GM23338 (cell line): ENCODE measurements around the gene RPL36A. TPM values are rescaled to one million over a fixed set of nuclear protein-coding genes. Genes with fewer than 3 reads are reported as not detected.

Experiments used
- ATAC-seq: fragments of 200-7000 bp; cut with Tn5 transposase; 3 replicates; pipeline ENCODE4 v1.9.1; 2020
- DNase-seq: peaks from one replicate; pipeline ENCODE4 v3.0.0-alpha.2; 2015; ENCODE audit warnings: low spot score
- H2AFZ ChIP-seq: fragments of 200-600 bp; sonication (generic); 2 replicates; pipeline ENCODE4 v1.8.0; 2016; ENCODE audit warnings: antibody characterized with exemption, mild to moderate bottlenecking, moderate library complexity
- H3F3A ChIP-seq: fragments of 200-600 bp; sonication (generic); replicated peaks from 2 replicates; pipeline ENCODE4 v1.8.0; 2017; ENCODE audit warnings: antibody characterized with exemption, mixed run types, low read depth
- H3K27ac ChIP-seq: fragments of 200-600 bp; sonication (generic); 2 replicates; pipeline ENCODE4 v1.6.1; 2016; ENCODE audit warnings: low read depth
- H3K27me3 ChIP-seq: fragments of 200-600 bp; sonication (generic); 2 replicates; pipeline ENCODE4 v1.8.0; 2016; ENCODE audit warnings: mild to moderate bottlenecking, mixed run types, moderate library complexity; ENCODE audit not compliant: insufficient read depth
- H3K36me3 ChIP-seq: fragments of 200-600 bp; sonication (generic); 2 replicates; pipeline ENCODE4 v1.8.0; 2016; ENCODE audit warnings: mild to moderate bottlenecking; ENCODE audit not compliant: insufficient read depth
- H3K4me1 ChIP-seq: fragments of 200-600 bp; sonication (generic); 2 replicates; pipeline ENCODE4 v1.8.0; 2016; ENCODE audit warnings: mild to moderate bottlenecking, moderate library complexity; ENCODE audit not compliant: insufficient read depth
- H3K4me2 ChIP-seq: fragments of 200-600 bp; sonication (generic); 2 replicates; pipeline ENCODE4 v1.7.1; 2017; ENCODE audit warnings: mixed run types
- H3K4me3 ChIP-seq: fragments of 200-600 bp; sonication (generic); 2 replicates; pipeline ENCODE4 v1.6.1; 2016; ENCODE audit warnings: mixed run types
- H3K79me2 ChIP-seq: fragments of 200-600 bp; sonication (generic); replicated peaks from 2 replicates; pipeline ENCODE4 v1.8.0; 2017; ENCODE audit warnings: mild to moderate bottlenecking; ENCODE audit not compliant: insufficient read depth
- H3K9me2 ChIP-seq: fragments of 200-600 bp; sonication (generic); 2 replicates; pipeline ENCODE4 v1.8.0; 2017; ENCODE audit not compliant: insufficient read depth
- H4K20me1 ChIP-seq: fragments of 200-600 bp; sonication (generic); replicated peaks from 2 replicates; pipeline ENCODE4 v1.8.0; 2017; ENCODE audit warnings: mild to moderate bottlenecking; ENCODE audit not compliant: insufficient read depth
- H3K27ac Mint-ChIP-seq: 2 replicates; pipeline ENCODE4 v1.8.0; 2020; ENCODE audit warnings: inconsistent platforms, mild to moderate bottlenecking, moderate library complexity, mixed read lengths
- H3K27me3 Mint-ChIP-seq: 3 replicates; pipeline ENCODE4 v1.8.0; 2022; ENCODE audit warnings: low read depth, mild to moderate bottlenecking, moderate library complexity, mixed read lengths, inconsistent platforms; ENCODE audit not compliant: insufficient read depth, poor library complexity
- H3K36me3 Mint-ChIP-seq: 3 replicates; pipeline ENCODE4 v1.8.0; 2021; ENCODE audit warnings: low read depth, mild to moderate bottlenecking, inconsistent platforms, moderate library complexity, mixed read lengths
- H3K4me1 Mint-ChIP-seq: 3 replicates; pipeline ENCODE4 v1.8.0; 2020; ENCODE audit warnings: mild to moderate bottlenecking, inconsistent platforms, mixed read lengths
- H3K4me3 Mint-ChIP-seq: 3 replicates; pipeline ENCODE4 v1.8.0; 2021; ENCODE audit warnings: moderate library complexity, mild to moderate bottlenecking, inconsistent platforms, mixed read lengths
- H3K9me3 Mint-ChIP-seq: 3 replicates; pipeline ENCODE4 v1.8.0; 2020; ENCODE audit warnings: moderate library complexity, mild to moderate bottlenecking, inconsistent platforms, mixed read lengths
- JUNB ChIP-seq: IDR thresholded peaks from one replicate; pipeline ENCODE4 v1.6.1; 2016; ENCODE audit warnings: antibody characterized with exemption; ENCODE audit not compliant: unreplicated experiment
- NANOG ChIP-seq: IDR thresholded peaks from 2 replicates; pipeline ENCODE4 v1.6.1; 2016; ENCODE audit warnings: antibody characterized with exemption, borderline replicate concordance
- POLR2AphosphoS5 ChIP-seq: IDR thresholded peaks from 2 replicates; pipeline ENCODE4 v1.6.1; 2016; ENCODE audit warnings: antibody characterized with exemption, low read depth
- STAT1 ChIP-seq: IDR thresholded peaks from one replicate; pipeline ENCODE4 v1.6.1; 2016; ENCODE audit warnings: antibody characterized with exemption; ENCODE audit not compliant: unreplicated experiment
- ZNF114 ChIP-seq: fragments of 250-450 bp; sonication (Bioruptor Pico); IDR thresholded peaks from 2 replicates; pipeline ENCODE4 v1.5.0; 2020; ENCODE audit warnings: mild to moderate bottlenecking, moderate library complexity
- ZNF331 ChIP-seq: fragments of 250-450 bp; sonication (Bioruptor Pico); IDR thresholded peaks from 2 replicates; pipeline ENCODE4 v1.5.0; 2020; ENCODE audit warnings: low read depth, mild to moderate bottlenecking, moderate library complexity
- ZNF462 ChIP-seq: fragments of 250-450 bp; sonication (Bioruptor Pico); IDR thresholded peaks from 2 replicates; pipeline ENCODE4 v1.5.0; 2020; ENCODE audit warnings: mild to moderate bottlenecking, moderate library complexity
- polyA plus RNA-seq: library from polyadenylated mRNA; unstranded; fragments of >200 nt; fragmentation: Nextera tagmentation; extraction: Ambion mirVana; gene quantifications from 2 replicates; pipeline ENCODE4 v1.2.1, GENCODE V29; 2016
- total RNA-seq: library from RNA; depleted of rRNA; stranded (reverse); fragments of >200 nt; shearing (Covaris generic); gene quantifications from 2 replicates; pipeline ENCODE4 v1.2.3, GENCODE V29; 2014
- TF ChIP-seq, protein P1 (sequence below): IDR thresholded peaks from 2 replicates; pipeline ENCODE4 v1.6.1; 2016; ENCODE audit warnings: antibody characterized with exemption
- TF ChIP-seq, protein P2 (sequence below): IDR thresholded peaks from one replicate; pipeline ENCODE4 v1.6.1; 2018; ENCODE audit warnings: antibody characterized with exemption; ENCODE audit not compliant: unreplicated experiment
- TF ChIP-seq, protein P3 (sequence below), 2 experiments: fragments of 200-600 bp in 1 of 2; sonication (generic) in 1 of 2; conservative IDR thresholded peaks; 2 replicates each; pipeline versions ENCODE4 v1.5.1 to v1.6.1; 2016 to 2017; ENCODE audit warnings: antibody characterized with exemption in 2 of 2, low read depth in 2 of 2, mild to moderate bottlenecking in 2 of 2, moderate library complexity in 1 of 2

Gene RPL36A
- total and polyA plus RNA-seq, 2 experiments from 2014 or later = 901 to 1,348 TPM

- TF ChIP-seq ZNF462 (CRISPR knock-in tag) = no peak
- TF ChIP-seq STAT1 = no peak
- TF ChIP-seq, protein P1, sequence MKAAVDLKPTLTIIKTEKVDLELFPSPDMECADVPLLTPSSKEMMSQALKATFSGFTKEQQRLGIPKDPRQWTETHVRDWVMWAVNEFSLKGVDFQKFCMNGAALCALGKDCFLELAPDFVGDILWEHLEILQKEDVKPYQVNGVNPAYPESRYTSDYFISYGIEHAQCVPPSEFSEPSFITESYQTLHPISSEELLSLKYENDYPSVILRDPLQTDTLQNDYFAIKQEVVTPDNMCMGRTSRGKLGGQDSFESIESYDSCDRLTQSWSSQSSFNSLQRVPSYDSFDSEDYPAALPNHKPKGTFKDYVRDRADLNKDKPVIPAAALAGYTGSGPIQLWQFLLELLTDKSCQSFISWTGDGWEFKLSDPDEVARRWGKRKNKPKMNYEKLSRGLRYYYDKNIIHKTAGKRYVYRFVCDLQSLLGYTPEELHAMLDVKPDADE = no peak
- no peak for TF ChIP-seq NANOG
- TF ChIP-seq, protein P2, sequence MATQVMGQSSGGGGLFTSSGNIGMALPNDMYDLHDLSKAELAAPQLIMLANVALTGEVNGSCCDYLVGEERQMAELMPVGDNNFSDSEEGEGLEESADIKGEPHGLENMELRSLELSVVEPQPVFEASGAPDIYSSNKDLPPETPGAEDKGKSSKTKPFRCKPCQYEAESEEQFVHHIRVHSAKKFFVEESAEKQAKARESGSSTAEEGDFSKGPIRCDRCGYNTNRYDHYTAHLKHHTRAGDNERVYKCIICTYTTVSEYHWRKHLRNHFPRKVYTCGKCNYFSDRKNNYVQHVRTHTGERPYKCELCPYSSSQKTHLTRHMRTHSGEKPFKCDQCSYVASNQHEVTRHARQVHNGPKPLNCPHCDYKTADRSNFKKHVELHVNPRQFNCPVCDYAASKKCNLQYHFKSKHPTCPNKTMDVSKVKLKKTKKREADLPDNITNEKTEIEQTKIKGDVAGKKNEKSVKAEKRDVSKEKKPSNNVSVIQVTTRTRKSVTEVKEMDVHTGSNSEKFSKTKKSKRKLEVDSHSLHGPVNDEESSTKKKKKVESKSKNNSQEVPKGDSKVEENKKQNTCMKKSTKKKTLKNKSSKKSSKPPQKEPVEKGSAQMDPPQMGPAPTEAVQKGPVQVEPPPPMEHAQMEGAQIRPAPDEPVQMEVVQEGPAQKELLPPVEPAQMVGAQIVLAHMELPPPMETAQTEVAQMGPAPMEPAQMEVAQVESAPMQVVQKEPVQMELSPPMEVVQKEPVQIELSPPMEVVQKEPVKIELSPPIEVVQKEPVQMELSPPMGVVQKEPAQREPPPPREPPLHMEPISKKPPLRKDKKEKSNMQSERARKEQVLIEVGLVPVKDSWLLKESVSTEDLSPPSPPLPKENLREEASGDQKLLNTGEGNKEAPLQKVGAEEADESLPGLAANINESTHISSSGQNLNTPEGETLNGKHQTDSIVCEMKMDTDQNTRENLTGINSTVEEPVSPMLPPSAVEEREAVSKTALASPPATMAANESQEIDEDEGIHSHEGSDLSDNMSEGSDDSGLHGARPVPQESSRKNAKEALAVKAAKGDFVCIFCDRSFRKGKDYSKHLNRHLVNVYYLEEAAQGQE = no peak
- TF ChIP-seq JUNB = no peak
- no peak for TF ChIP-seq ZNF114 (CRISPR knock-in tag)
- no peak for TF ChIP-seq ZNF331
- no peak for TF ChIP-seq POLR2AphosphoS5
- TF ChIP-seq, protein P3, sequence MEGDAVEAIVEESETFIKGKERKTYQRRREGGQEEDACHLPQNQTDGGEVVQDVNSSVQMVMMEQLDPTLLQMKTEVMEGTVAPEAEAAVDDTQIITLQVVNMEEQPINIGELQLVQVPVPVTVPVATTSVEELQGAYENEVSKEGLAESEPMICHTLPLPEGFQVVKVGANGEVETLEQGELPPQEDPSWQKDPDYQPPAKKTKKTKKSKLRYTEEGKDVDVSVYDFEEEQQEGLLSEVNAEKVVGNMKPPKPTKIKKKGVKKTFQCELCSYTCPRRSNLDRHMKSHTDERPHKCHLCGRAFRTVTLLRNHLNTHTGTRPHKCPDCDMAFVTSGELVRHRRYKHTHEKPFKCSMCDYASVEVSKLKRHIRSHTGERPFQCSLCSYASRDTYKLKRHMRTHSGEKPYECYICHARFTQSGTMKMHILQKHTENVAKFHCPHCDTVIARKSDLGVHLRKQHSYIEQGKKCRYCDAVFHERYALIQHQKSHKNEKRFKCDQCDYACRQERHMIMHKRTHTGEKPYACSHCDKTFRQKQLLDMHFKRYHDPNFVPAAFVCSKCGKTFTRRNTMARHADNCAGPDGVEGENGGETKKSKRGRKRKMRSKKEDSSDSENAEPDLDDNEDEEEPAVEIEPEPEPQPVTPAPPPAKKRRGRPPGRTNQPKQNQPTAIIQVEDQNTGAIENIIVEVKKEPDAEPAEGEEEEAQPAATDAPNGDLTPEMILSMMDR (conservative IDR thresholded peaks at IDR 0.05; ENCODE audit: low read depth in 2 of 2) = no peak
- Histone ChIP-seq H3K27ac (no peak overlapping the region), H3K36me3 (peaks cover 2% of the 10 kb centered on the region; the same call in 1 of the 2 replicates), H3K9me2 (no peaks in the 10 kb centered on the region), H3K79me2 (peaks cover 6% of the 10 kb centered on the region), H3K4me1 (no peaks in the 10 kb centered on the region), H3K4me3 (no peak overlapping the region), H3F3A (no peaks in the 10 kb centered on the region), H3K27me3 (no peaks in the 10 kb centered on the region), H3K4me2 (no peak overlapping the region), H4K20me1 (no peaks in the 10 kb centered on the region), H2AFZ (no peak overlapping the region)
- no peak overlapping the region for H3K4me3 Mint-ChIP-seq
- H3K4me1 Mint-ChIP-seq = peaks cover 9% of the 10 kb centered on the region; the same call in 2 of the 3 replicates
- DNase-seq (no peak), ATAC-seq (no peak)
- H3K36me3 Mint-ChIP-seq = peaks cover 7% of the 10 kb centered on the region
- peaks cover 7% of the 10 kb centered on the region for H3K27me3 Mint-ChIP-seq
- no peak overlapping the region for H3K27ac Mint-ChIP-seq
- H3K9me3 Mint-ChIP-seq = no peaks in the 10 kb centered on the region
Observed at GRCh38 chrX:101386542-101386885, 4.3 kb upstream of the RPL36A start.
